GM13977 (cell line): ENCODE results near the gene NMRAL1.

Experiments
- DNase-seq: peaks from one replicate; pipeline ENCODE4 v3.0.0; 2012; ENCODE audit warnings: low spot score
- in situ Hi-C: fragments of 300-500 bp; cut with MboI; formaldehyde crosslinking; loops from one replicate; pipeline ENCODE4 v1.12.0; 2022; ENCODE audit warnings: low sequenced_read_pairs, low pct_unique_long_range_greater_than_20kb, mixed read lengths, inconsistent platforms; ENCODE audit not compliant: unreplicated experiment
- TF ChIP-seq, protein P1 (sequence below): IDR thresholded peaks from 2 replicates; pipeline ENCODE4 v1.5.1; 2012; ENCODE audit warnings: mild to moderate bottlenecking, control low read depth; ENCODE audit not compliant: insufficient read depth; ENCODE audit errors: extremely low read depth, missing control alignments

The NMRAL1 gene

GRCh38 chr16:4443986-4444385, 30.4 kb downstream of the NMRAL1 start:
- DNase-seq: no peak
- TF ChIP-seq, protein P1, sequence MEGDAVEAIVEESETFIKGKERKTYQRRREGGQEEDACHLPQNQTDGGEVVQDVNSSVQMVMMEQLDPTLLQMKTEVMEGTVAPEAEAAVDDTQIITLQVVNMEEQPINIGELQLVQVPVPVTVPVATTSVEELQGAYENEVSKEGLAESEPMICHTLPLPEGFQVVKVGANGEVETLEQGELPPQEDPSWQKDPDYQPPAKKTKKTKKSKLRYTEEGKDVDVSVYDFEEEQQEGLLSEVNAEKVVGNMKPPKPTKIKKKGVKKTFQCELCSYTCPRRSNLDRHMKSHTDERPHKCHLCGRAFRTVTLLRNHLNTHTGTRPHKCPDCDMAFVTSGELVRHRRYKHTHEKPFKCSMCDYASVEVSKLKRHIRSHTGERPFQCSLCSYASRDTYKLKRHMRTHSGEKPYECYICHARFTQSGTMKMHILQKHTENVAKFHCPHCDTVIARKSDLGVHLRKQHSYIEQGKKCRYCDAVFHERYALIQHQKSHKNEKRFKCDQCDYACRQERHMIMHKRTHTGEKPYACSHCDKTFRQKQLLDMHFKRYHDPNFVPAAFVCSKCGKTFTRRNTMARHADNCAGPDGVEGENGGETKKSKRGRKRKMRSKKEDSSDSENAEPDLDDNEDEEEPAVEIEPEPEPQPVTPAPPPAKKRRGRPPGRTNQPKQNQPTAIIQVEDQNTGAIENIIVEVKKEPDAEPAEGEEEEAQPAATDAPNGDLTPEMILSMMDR: no peak
- in situ Hi-C loops: no loop called here

GRCh38 chr16:4443271-4443670, 31.2 kb downstream of the NMRAL1 start:
- no peak for DNase-seq
- in situ Hi-C loops: no loop called here
- TF ChIP-seq, protein P1: no peak

- TF ChIP-seq, protein P1: no peak
- DNase-seq: no peak
- in situ Hi-C loops: no loop called here
Measured at GRCh38 chr16:4442371-4442770, 32.1 kb downstream of the NMRAL1 start.

GRCh38 chr16:4437366-4437765, 37.1 kb downstream of the NMRAL1 start:
- TF ChIP-seq, protein P1: no peak
- no peak for DNase-seq
- in situ Hi-C loops: no loop called here

GRCh38 chr16:4435337-4436067, 38.9 kb downstream of the NMRAL1 start:
- in situ Hi-C loops: no loop called here
- DNase-seq: no peak
- TF ChIP-seq, protein P1: no peak

DNA sequence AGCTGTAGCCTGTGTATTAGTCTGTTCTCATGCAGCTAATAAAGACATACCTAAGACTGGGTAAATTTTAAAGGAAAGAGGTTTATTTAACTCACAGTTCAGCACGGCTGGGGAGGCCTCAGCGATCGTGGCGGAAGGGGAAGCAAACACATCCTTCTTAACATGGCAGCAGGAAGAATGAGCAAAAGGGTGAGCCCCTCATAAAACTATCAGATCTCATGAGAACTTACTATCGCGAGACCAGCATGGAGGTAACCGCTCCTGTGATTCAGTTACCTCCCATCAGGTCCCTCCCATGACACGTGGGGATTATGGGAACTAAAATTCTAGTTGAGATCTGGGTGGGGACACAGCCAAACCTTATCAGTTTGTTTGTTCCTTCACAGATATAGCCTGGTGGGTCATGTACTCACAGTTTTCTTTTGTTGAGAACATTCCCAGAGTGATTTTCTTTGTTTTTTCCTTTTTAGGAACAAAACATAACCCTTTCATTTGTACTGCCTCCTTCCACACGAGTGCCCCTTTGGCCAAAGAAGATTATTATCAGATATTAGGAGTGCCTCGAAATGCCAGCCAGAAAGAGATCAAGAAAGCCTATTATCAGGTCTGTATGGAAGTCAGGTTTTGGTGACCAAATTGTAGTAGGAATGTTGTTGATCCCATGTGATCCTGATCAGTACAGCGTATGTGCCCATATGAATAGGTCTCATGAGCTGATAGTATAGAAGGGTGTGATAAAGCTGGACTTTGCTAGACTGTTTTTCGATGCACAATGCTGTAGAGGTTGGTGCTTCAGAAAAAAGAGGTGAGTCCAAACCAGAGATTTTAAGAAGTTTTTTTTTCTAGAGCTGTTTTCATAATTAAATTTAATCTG, 40.3 kb downstream of the NMRAL1 start:
- TF ChIP-seq, protein P1: no peak
- in situ Hi-C loops: no loop called here
- no peak for DNase-seq
